Myocyte (in vitro differentiated cells): ENCODE data around the gene ZNF775. TPM values are rescaled to one million over a fixed set of nuclear protein-coding genes. Genes with fewer than 3 reads are reported as not detected.

Experiments
- DNase-seq: peaks from one replicate; pipeline ENCODE4 v3.0.0-alpha.2; 2012; ENCODE audit warnings: low read depth
- polyA plus RNA-seq: library from polyadenylated mRNA; unstranded; fragments of >200 nt; gene quantifications from one replicate; pipeline ENCODE4 v1.2.1, GENCODE V29; 2012; ENCODE audit warnings: missing spikeins
- total RNA-seq: library from RNA; depleted of rRNA; stranded (reverse); fragments of >200 nt; gene quantifications from 2 replicates; pipeline ENCODE4 v1.2.3, GENCODE V29; 2014

The ZNF775 gene
- 17.8 and 21.2 TPM in 2 replicates for total RNA-seq
- polyA plus RNA-seq = 7.3 TPM

DNA sequence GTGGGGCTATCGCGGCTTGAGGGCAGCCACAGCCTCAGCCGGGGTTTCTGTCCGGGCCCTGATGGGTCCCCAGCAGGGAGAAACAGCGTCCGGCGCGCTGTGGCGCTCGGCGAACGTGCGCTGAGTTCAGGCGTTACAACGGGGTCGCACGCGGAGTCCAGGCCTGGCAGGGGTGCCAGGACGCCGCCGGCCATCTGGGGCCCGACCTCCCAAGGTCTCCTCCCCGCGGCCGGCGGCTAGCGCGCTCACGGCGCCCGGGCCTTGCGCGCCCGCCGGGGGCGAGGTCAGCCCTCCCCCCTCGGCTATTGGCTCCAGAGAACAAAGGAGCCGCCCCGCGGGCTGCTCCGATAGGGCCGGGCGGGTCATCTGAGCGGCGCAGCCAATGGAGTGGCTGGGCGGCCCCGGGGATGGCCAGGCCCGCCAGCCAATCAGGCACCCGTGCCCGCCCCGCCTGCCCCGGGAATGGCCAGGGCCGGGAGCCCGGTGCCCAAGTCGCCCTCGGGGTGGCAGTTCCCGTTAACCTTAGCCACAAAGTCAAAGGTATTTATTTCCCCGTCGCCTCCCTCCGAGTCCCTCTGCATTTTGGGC, at the start of gene ZNF775:
TSS of gene ZNF775 (plus strand) at position 478 of the 588 bp plus-strand sequence. CDS start 9,141 bp downstream, outside the sequence.
- peak; percentile 99 for DNase-seq

DNA sequence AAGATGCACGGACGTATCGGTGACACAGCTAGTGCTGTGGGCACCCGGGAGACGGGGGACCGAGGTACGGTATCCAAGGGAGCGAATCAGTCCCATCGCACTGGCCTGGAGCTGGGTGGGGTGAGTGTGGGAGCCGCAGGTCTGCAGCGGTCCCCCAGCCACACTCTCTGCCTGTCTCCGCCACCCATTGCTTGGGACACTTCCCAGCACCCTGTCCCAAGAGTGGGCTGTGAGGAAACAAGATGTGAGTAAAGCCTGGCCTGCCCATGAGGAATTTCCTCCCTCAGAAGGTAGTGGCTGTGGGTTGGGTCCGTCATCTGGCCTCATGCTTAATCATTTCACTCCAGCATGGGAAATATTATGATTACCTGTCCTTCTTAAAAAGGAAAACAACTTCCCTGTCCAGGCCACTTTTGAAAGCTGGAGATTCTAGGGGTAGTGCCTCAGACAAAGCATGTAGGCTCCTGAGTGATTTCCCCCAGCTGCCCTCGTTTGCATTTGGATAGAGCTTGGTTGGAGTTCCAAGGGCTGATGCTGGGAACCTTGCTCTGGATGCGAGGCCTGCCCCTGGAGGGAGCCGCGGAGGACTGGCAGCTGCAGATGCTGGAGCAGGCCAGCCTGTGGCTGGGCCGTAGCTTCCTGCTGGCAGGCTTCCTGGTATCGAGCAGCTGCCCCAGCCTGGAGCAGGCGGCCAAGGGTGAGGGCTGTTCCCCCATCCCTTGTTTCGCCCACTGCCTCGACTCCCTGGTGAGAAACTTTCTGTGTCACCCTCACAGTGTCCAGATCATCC, 49.6 kb upstream of the ZNF775 start:
- peak; percentile 95 for DNase-seq

DNA sequence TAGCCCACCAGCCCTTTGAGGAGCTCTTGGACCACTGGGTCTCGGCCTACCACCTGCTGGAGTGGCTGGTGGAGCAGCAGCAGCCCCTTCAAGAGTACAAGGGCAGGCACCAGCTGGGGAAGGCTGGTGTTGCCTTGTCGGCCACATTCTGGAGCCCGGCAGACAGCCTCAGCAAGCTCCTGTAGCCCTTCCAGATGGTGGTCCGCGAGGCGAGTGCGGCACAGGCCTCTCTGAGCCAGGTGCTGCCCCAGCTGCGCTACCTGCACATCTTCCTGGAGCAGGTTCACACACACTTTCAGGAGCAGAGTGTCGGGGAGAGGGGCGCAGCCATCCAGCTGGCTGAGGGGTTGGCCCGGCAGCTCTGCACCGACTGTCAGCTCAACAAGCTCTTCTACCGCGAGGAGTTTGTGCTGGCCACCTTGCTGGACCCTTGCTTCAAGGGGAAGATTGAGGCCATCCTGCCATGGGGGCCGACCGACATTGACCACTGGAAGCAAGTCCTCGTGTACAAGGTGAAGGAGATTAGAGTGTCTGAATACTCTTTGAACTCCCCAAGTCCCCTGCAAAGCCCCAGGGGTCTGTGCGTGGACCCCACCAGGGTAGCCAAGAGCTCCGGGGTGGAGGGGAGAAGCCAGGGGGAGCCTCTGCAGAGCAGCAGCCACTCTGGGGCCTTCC, 48.8 kb upstream of the ZNF775 start:
- DNase-seq = peak; percentile 24

DNA sequence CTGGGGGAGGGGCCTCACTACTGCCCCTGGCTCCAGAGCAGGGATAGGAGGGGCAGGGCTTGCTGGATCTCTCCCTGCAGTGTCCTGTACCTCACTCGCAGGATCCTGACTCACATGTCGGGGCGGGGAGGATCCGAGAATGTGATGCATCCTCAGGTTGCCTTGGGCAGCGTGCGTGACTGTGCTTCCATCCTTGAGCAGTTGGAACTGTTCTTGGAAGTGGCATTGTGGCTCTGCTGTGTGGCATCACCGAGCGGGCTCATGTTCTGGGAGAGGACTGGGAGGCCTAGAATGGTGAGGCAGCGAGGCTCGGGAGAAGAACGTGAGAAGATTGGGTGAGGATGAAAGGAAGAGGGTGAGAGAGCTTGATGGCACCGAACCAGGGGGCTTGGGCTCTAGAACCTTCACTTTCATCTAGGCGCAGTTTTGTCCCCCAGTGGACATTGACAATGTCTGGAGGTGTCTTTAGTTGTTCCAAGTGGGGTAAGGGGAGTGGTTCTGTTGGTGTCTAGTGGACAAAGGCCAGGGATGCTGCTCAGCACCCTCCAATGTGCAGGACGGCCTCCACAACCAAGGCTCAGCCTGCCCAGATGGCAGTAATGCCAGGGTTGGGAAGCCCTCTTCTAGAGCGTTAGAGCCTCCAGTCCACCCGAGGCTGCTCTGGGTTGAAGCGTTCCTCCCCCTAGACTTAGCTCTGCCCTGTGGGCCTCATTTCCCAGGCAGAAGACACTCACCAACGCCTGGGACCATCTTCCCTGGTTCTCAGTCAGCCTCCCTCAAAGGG, 46.1 kb upstream of the ZNF775 start:
- no peak for DNase-seq

DNA sequence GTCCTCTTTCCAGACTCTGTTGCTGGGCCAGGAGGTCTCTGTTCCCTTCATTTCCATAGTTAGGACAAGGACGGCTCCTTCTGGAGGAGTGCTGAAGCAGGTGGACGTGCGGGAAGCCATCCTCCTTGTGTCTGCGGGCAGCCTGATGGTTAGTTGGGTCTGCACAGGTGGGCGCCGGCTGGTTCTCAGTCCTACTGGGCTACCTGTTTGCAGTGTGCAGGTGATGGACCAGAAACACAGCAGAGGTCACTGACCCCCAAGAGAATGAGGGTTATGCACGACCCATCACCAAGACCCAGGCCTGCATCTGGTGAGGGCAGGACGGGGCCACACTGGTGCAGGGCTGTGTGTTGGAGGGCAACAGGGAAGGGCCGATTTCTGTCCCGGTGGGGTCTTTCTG, 45.5 kb upstream of the ZNF775 start:
- DNase-seq = no peak

DNA sequence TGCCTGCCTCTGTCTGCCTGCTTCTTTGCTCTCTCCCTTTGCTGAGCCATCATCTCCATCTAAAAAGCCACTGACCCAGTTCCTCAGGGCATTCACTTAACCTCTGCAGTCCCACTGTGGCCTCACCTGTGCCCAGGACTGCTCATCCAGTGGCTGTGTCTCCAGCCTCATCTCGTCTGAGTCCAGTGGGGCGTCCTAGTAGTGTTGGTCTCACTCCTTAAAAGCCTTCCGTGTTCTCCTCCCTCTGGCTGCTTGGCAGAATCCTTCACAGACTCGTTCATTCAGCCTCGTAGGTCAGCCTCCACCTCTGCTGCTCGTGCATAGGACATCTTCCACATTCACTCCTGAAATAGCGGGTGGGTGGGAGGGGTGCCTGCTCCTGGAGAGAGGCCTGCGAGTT, 45.0 kb upstream of the ZNF775 start:
- no peak for DNase-seq

DNA sequence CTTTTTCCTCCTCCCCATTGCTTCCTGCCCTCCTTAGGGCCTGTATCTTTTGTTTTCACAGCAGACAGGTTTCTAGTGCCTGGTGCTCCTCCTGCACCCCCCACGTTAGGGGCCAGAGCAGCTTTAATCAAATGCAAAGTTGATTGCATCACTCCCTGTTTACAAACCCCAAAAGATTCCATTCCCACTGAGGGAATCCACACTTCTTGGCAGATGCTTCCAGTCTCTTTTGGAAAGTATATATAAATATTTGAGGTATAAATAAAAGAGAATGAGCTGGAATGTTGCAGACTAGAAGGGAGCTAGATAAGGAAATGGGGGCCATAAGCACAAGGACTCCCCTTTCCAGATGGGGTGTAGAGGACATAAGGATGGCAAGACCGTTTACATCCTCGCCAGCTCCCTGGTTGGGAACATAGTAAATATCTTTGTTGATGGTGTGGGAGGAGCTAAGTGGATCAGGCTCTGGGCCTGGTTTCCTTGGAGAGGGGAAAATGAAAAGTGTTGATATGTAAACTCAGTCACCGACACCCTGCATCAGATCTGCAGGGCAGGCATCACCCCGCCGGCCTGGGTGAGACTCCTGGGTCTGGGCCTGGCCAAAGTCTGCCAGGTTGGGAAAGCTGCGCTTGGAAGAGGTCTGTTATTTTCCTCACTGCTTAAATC, 43.9 kb upstream of the ZNF775 start:
- DNase-seq = peak; percentile 62

DNA sequence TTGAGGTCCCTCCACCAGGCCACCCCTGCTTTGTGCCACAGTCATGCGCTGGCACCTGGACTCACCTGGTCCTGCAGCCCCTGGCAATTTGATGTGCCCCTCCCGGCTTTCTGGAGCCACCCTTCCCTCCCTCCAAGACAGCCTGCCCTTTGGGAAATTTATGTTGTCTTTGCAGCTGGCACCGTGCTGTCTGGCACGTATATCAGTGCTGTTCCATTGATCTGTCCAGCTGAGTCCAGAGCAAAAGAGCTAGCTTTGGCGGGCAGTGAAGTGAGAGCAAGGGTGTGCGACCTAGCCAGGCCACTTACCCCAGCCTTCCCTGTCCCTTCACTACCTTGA, 43.4 kb upstream of the ZNF775 start:
- no peak for DNase-seq

DNA sequence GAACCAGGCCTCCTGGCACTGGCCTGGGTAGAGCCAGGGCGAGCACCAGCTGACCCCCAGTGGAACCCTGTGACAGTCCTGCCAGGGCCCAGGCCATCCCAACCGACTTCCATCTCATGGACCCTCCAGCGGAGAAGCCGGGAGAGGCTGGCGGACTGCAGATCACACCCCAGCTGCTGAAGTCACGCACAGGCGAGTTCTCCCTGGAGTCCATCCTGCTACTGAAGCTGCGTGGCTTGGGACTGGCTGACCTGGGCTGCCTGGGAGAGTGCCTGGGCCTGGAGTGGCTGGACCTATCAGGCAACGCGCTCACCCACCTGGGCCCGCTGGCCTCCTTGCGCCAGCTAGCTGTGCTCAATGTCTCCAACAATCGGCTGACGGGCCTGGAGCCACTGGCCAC, 42.4 kb upstream of the ZNF775 start:
- DNase-seq = no peak

DNA sequence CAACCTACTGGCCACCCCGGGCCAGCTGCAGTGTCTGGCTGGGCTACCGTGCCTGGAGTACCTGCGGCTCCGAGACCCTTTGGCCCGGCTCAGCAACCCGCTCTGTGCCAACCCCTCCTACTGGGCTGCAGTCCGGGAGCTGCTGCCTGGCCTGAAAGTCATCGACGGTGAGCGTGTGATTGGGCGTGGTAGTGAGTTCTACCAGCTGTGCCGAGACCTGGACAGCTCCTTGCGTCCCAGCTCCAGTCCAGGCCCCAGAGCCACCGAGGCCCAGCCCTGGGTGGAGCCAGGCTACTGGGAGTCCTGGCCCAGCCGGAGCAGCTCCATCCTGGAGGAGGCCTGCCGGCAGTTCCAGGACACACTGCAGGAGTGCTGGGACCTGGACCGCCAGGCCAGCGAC, 42.0 kb upstream of the ZNF775 start:
- no peak for DNase-seq

DNA sequence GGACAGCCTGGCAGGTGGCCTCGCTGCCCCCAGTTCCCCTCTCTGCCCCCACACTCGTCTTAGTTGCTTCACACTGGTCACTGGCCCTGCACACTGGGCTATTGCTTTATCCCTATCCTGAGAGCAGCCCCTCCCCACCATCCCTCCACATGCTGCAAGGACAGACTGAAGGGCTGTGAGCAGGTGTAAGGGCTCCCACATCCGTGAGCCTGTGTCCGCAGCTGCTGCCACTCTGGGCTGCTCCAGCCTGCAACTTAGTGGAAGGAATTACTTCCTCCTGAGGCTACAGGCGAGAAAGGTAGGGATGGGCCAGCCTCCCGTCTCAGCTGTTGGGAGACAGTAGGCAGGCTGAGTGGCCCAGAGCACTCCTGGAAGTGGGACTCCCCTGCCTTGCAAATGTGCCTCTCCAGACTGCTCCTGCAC, 41.5 kb upstream of the ZNF775 start:
- DNase-seq = peak; percentile 90

DNA sequence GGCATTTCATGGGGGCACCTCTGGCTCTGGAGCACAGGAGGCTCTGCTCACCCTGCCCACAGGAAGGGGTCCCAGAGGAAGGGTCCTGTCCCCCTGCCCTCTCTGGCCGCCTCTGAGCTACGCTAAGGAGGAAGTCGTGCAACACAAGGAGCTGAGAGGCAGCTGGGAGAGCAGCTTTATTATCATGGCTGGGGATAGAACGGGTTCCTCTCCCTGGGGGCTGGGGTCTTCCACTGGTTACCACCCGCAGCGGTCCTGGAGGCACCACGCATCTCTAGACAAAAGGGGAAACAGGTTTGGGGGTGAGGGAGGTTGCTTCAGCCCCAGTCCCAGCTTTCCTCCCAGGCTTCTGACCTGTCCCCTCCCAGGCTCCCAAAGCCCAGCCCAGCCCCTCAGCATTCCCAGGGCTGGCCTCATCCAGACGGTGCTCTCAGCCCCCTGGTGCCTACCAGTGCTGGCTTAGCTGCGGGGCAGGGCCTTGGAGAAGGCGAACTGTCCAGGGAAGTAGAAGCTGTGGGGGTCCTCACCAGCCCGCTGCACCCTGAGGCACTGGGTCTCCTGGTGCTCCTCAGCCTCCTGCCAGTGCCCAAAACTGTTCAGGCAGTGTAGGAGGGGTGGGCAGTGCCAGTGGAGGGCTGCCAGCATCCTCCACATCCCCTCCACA, 40.8 kb upstream of the ZNF775 start:
- DNase-seq = no peak

DNA sequence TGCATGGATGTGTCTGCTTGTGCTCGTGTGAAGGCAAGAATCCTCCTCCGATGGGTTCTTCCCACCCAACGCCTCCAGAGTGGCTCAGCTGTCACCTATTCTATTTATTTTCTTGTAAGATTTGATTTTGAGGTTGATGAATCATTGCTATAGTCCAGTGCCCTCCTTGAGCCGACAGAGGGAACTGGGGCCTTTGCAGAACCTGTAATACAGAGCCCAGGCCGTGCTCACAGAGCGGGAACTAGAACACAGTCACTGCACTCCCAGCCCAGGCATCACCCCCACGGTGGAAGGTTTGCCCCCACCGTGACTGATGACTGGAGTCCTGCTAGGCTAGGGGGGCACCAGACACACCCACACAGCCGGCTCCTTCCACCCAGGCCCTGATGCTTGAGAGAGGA, 39.7 kb upstream of the ZNF775 start:
- peak; percentile 81 for DNase-seq

DNA sequence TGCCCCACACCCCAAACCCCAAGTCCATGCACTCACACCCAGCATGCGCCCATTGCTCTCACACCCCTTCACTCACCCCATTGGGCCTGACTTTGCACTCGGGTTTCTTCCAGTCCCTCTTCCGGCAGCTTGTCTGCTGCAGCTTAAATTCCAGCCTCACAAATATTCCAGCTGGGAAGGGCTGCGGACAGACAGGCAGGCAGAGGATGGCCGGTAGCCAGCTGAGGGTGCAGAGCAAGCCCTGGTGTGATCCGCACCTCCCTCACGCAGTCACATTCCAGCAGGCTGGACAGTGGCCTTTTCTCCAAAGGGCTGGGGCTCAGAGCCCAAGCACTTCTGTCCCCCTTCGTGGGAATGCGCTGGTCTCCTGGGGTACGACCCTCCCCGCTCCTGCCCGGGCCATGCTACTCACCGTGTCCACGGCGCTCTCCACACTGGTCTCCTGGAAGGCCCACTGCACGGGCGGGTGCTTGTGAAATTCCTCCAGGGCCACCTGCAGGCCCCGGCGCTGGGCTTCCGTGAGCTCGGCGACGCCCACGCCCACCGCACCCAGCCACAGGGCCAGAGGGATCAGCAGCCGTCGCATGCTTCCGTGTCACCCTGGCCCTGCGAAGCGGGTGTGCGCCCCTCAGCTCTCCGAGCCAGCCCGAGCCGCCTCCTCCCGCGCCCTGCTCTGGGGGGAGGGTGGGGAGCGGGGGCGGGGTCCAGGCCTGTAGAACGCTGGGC, 38.9 kb upstream of the ZNF775 start:
- peak; percentile 97 for DNase-seq

DNA sequence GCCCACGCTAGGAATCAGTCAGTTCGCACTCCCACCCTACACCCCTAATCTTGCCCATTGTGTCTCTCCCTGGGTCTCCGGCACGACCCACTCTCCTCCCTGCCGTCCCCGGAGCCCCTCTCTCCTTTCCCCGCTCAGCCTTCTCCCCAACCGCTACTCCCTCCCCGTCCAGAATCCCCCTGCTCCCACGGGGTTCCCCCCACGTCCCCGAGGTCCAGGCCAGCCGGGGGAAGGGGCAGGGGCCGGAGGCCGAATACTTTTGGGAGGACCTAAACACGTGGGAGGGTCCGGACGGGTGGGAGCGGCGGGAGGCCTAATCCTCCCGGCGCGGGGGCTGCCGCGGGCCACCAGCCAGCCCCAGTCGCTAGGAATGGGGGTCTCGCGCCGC, 38.3 kb upstream of the ZNF775 start:
- no peak for DNase-seq

DNA sequence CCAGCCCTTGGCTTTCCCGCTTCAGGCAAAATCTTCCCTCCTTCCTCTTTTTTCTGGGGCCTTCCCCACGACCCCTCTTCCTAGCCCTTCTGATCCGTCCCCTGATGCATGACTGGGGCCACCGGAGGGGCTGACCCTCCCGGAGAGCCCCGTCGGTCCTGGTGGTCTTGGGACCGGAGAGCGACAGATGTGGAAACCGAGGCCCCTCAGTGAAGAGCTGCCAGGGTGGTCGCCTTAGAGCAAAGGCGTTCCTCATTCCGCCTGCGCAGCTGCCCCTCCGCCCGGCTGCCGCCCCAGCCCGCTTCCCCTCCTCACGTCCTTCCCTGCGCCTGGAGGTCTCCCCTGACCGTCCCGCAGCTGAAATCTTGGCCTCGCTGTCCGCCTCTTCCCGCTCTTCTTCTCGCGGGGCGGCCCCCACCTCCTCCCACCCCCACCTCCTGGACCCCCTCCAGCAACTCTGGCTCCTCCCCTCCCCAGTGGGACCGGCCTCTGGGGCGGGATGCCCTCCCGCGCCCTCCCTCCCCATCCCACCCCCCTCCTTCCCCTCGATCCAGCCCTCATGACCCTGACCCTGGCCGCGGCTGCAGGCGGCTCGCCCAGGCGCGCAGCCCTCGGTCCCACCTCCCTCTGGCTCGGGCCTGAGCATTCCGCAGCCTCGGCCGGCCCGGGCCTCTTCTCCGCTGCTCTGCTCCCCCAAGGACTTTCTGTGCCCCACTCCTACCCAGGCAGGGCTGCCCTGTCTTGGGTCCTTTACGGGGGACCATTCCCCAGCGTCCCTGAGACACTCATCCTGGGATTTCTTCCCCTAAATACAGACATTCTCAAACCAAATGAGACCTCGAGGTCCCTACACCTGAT, 37.6 kb upstream of the ZNF775 start, which contains the start of gene RARRES2:
TSS of gene RARRES2 (minus strand) at position 367 of the 858 bp plus-strand sequence. CDS start 1,020 bp downstream, outside the sequence.
- DNase-seq = no peak

DNA sequence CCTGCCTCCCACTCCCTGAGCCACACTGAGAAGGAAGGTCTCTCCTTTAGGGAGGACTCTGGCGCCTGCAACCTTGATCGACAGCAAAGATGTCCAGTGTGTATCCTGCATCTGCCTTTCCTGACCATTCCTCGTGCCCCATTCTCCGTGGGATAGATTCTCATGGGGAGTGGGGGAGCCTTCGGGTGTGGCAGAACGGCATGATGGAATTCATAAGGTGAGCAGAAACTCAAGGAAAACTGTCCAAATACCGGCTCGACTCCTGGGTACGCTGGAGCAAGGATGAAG, 37.1 kb upstream of the ZNF775 start:
- DNase-seq = no peak

DNA sequence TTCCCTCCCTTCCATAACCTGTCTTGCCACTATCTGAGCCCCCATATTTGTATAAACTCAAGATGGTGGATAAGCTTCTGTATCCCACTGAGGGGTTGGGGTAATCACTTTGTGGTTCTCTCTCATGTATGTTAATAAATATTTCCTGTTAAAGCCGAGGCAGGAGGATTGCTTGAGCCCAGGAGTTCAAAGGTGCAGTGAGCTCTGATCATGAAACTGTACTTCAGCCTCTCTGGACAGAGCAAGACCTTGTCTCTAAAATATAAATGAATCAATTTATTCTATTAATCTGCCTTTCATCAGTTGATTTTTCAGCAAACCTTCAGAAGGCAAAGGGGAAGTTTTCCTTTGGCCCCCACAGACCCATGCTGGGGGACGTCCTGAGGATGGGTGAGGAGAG, 35.9 kb upstream of the ZNF775 start:
- no peak for DNase-seq

DNA sequence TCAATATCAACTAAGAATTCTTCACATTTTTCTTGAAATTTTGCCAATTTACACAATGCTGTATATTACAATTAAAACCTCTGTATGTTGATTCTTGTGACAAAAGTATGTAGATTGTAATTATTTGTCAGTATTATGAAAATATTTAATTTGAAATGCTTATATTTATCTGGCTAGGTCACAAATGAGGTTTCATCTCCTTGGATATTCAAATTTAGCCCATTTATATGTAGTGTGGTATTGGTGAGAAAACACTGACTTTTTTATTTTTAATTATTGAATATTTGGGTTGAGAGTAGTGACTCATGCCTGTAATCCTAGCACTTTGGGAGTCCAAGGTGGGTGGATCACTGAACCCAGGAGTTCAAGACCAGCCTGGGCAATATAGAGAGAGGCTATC, 34.8 kb upstream of the ZNF775 start:
- DNase-seq = no peak
